TTC549 (cell line): ENCODE results near the gene LRCOL1.

ENCODE experiments used
- FAIRE-seq: peaks from 2 replicates; lab custom pipeline; 2012; peaks lifted over from hg19 to GRCh38; lab: Jason Lieb, UNC

LRCOL1 gene

GRCh38 chr12:132635076-132635955 lies 24.9 kb upstream of the LRCOL1 start:
- FAIRE-seq, result no peak

DNA sequence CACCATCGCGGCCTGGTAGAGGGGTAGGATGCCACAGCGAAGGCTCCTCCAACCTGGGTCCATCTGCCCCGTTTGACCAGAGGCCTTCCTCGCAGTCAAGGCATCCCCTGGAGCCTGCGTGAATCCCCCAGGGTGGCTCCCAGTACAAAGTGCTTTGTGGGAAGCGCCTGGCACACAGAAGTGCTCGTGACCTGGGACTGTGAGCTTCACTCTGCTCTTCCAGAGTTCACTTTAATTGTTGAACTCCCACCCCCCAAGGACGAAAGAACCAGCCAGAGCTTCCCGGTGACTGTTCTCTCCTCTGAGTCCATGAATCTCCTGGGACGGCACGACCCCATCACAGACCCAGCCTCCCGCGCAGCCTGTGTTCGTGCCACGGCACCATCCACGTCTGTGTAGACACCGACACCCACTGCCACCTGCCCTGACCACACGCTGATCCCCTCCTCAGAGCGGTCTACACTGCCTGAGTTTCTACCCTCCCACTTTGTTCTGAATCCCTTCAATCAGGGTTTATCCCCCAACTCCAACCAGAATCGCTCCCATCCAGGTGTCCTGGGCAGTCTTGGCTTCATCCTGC lies 24.1 kb upstream of the LRCOL1 start:
- no peak for FAIRE-seq

- FAIRE-seq, result no peak
Observed at GRCh38 chr12:132633901-132634300, 23.5 kb upstream of the LRCOL1 start.

GRCh38 chr12:132633398-132633797 lies 23.0 kb upstream of the LRCOL1 start:
- FAIRE-seq, result no peak

DNA sequence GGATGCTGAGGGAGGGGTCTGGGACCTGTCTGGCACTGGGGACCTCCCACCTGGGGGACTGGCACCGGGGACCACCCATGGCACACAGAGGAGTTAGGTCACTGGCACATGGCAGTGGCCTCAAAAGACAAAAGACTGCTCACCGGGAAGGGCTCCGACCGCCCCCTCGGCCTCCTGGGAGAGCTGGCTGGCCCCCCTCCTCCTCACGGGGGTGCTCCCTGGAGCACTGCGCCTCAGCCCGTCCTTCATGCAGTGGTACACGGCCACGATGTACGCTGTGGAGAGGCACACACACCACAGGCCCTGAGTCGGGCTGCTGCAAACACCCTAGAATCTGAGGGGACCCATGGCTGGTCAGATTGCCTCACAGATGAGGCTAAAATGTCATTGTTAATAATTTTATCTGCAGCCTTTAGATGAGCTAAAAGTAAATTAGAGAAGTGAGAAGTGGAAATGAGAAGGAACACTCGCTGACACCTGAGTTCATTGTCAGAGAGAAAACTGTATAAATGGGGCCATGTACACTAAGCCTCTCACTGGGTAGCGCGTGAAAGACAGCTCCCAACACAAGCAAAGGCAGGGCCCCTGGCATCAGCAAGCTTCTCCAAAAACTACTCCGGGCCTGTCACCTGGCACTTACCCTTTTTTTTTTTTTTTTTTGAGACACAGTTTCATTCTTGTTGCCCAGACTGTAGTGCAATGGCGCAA lies 22.3 kb upstream of the LRCOL1 start:
- no peak for FAIRE-seq

DNA sequence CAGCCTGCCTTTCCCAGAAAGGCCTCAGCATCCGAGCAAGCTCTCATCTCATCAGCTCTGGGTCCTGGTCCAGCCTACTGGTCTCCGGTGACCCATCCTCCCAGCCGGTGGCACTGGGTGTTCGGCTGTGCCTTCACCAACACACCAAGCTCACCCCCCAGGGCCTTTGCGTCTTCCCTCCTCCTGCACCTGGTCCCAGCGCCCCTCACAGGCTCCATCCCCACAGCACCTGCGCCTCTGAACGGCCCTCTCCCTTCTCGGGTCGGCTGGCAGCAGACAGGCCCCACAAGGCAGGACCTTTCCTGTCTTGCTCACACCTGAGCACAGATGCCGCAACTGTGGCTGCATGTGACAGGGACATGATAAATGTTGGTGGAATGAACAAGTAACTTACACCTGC lies 21.3 kb upstream of the LRCOL1 start:
- no peak for FAIRE-seq

- no peak for FAIRE-seq
Observed at GRCh38 chr12:132630672-132631071, 20.3 kb upstream of the LRCOL1 start.

DNA sequence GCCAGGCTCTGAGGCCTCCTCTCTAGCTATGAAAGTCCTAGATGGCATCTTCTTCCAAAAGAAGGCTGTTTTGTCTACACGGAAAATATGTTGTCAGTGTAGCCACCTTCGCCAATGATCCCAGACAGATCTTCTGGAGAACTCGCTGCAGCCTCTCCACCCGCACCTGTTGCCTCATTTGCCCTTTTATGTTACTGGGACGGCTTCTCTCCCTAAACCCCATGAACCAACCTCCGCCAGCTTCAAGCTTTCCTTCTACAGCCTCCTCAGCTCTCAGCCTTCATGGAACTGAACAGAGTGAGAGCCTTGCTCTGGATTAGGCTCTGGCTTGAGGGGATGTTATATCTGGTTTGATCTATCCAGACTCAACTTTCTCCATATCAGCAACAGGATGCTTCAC lies 18.9 kb upstream of the LRCOL1 start:
- no peak for FAIRE-seq

GRCh38 chr12:132625731-132626430 lies 15.5 kb upstream of the LRCOL1 start:
- no peak for FAIRE-seq

GRCh38 chr12:132624910-132625630 lies 14.7 kb upstream of the LRCOL1 start:
- FAIRE-seq, result no peak

DNA sequence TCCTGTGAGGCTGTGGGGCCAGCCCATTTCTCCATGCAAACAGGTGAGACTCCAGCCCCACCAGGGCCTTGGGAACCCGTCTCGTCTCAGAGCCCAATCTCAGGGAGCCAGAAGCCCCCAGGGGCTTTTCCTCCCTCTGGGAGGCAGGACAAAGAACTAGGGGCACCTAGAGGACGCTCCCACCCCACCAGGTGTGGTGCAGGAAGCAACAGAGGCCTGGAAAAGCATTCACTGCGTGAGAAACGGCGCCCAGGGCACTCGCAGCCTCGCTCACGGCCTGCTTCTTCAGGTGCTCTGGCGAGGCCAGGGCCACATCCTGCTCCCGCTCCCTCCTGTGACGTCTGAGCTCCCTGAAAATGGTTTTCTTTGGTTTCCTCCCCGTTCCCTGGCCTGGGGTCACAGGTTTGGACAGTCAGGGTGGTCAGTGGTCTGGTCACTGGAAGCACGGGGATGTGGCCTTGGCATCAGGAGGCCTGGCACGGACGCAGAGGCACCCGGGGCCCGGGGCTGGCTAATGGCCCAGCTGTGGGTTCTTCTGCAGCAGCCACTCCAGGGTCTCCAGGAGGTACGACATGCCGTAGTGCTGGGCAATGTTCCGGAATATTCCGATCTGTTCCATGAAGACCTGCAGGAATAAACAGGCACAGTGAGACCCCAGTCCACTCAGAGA lies 13.9 kb upstream of the LRCOL1 start:
- FAIRE-seq, result no peak

GRCh38 chr12:132623072-132623869 lies 12.9 kb upstream of the LRCOL1 start:
- no peak for FAIRE-seq

DNA sequence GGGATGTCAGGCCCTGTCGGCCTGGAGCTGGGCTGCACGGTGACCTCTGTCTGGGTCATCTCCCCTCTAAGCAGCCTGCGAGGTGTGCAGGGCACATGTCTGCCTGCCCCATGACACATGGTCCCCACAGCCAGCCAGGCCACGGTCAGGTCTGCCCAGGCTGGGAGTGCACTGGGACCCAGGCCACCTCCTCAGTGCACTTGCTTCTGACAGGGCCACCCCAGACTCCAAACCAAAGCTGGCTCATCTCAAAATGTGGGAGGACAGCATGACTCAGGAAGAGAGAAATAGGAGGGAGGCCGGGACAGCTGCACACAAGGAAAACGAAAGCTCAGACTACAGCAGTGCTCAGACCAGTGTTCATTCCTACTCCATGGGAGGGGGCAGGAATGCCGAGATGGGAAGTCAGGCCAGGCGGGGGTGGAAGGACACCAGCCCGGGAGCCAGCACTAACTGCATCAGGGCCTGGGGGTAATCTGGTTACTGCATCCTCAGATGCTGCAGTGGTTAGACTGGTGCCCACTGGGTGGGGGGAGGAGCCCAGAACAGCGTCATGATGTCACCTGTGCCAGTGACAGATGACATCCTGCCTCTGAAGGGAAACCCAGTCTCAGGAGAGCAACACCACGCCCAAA lies 12.2 kb upstream of the LRCOL1 start:
- FAIRE-seq, result no peak

DNA sequence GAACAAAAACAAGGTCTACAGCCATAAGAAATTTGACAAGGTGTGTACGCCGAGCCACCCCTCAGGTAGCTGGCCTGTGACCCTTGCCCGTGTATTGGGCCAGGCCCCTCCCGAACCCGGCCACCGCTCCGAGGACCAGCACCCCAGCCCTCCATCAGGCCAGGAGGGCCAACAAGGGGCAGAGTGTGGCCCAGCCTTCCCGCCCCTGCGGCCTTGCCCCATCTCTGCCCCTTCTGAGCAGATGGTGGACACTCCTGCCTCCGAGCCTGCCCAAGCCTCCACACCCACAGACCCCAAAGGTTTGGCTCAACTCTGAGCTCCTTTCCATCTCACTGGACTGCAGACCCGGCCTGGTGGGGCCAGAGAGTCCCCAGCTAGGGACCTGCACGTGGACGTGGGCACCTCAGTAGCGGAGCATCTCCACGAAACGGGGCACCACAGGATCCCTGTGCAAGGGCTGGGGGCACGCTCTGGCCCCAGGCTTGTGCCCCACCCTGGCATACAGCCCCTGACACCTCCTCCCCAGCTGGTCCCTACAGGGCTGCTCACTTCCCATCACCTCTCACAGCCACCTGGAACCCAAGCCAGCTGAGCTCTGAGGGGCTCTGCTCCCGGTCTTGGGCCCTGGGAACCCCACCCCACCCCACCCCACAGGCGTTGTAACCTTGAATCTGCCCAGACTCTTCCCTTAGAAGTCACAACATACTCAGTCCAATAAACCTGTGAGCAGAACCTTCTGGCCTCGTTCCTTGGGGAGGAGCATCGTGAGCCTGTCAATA lies 11.5 kb upstream of the LRCOL1 start:
- no peak for FAIRE-seq

GRCh38 chr12:132620899-132621656 lies 10.7 kb upstream of the LRCOL1 start:
- FAIRE-seq, result no peak

DNA sequence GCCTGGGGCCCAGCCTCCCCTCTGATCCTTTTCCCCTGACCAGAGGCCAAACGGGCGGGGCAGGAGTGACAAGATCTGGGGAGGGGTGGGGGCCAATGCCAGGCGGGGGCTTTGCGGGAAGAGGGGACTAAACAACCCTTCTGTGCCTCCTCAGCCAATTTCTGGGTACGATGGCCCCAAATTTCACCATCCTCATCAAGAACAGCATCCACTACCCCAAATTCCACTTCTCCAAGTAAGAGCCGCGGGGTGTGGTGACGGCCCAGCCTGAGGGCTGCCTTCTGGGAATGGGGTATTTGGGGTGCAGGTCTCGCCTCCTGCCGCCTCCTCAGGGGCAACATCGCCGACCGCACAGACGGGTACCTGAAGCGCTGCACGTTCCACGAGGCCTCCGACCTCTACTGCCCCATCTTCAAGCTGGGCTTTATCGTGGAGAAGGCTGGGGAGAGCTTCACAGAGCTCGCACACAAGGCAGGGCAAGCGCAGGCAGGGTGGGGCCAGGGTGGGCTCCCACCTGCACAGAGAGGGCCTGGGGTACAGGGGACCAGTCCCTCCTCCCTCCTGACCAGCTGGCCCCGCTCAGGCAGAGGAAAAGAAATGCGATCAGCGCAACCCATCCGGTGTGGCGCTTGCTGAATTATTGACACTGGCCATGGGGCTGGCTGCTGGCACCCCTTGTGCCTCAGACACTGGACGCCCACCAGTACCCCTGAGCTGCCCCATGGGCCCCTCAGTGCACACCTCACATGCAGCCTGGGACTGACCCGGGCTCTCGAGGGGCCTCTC lies 9.9 kb upstream of the LRCOL1 start:
- no peak for FAIRE-seq

GRCh38 chr12:132619386-132620112 lies 9.2 kb upstream of the LRCOL1 start:
- FAIRE-seq, result no peak
